Cardiac muscle cell (in vitro differentiated cells and primary cell): ENCODE data around the gene LHX4. TPM values are rescaled to one million over a fixed set of nuclear protein-coding genes. Genes with fewer than 3 reads are reported as not detected.

Source experiments
- DNase-seq, 2 donors: peaks; one replicate each; pipeline versions ENCODE4 v3.0.0 to v3.0.0-alpha.2; 2010 to 2017; ENCODE audit warnings: low read depth in 1 of 2, low spot score in 1 of 2
- H3K27ac ChIP-seq: fragments of 200-600 bp; sonication (generic); 2 replicates; pipeline ENCODE4 v1.5.1; 2016
- H3K27me3 ChIP-seq: fragments of 200-600 bp; sonication (generic); 2 replicates; pipeline ENCODE4 v1.6.0; 2016; ENCODE audit warnings: control low read depth
- H3K36me3 ChIP-seq: fragments of 200-600 bp; sonication (generic); 2 replicates; pipeline ENCODE4 v1.5.1; 2016; ENCODE audit warnings: control low read depth
- H3K4me1 ChIP-seq: fragments of 200-600 bp; sonication (generic); 2 replicates; pipeline ENCODE4 v1.8.1; 2017; ENCODE audit warnings: low read depth, mild to moderate bottlenecking, mixed run types
- H3K4me3 ChIP-seq: fragments of 200-600 bp; sonication (generic); 2 replicates; pipeline ENCODE4 v1.5.1; 2016; ENCODE audit warnings: mild to moderate bottlenecking
- H3K9me3 ChIP-seq: fragments of 200-600 bp; sonication (generic); 2 replicates; pipeline ENCODE4 v1.5.1; 2017; ENCODE audit warnings: low read depth, mild to moderate bottlenecking, control low read depth
- polyA plus RNA-seq: library from polyadenylated mRNA; unstranded; fragments of >200 nt; fragmentation: Nextera tagmentation; extraction: Ambion mirVana; gene quantifications from 2 replicates; pipeline ENCODE4 v1.2.1, GENCODE V29; 2016
- total RNA-seq: library from RNA; depleted of rRNA; stranded (reverse); fragments of >200 nt; gene quantifications from 2 replicates; pipeline ENCODE4 v1.2.3, GENCODE V29; 2016
- TF ChIP-seq, protein P1 (sequence below): IDR thresholded peaks from 2 replicates; pipeline ENCODE4 v1.5.1; 2012; ENCODE audit warnings: low read depth, mild to moderate bottlenecking, low read length

The LHX4 gene
- total and polyA plus RNA-seq, 2 experiments from 2014 or later: 0.20 TPM; not detected in 1

DNA sequence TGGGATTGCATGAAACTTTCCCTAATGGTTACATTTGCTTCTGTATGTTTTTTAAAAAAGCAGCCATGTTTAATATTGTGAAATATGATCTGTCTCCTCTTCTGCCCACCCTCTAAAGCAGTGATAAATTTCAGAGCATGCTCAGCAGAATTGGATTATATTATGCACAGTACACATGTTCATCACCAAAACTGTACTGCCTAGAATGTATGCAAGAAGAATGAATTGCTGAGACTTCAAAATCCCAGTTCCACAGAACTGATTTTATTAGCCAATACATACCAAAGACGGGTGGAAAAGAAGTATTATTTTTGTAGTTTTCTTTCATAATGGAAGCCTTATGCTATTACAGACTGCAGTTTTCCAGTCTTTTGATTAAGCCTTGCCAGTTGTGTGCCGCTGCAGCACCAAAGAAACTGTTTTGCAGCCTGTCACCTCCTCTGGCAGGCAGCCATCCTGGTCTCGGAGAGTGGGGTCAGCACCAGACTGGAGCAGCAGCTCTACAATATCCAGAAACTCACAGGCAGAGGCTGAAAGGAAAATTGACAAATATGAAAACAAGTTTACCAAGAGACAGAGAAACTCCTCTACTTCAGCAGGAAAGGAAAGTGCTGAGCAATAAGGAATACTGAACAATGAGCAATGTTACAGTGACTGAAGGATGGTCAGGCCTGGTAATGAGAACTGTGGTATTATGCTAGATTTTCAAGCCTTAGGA, 58.1 kb downstream of the LHX4 start:
- Histone ChIP-seq H3K9me3 (no peaks in the 10 kb centered on the region), H3K4me1 (peaks cover 8% of the 10 kb centered on the region), H3K27me3 (no peaks in the 10 kb centered on the region), H3K4me3 (no peak overlapping the region), H3K27ac (no peak overlapping the region), H3K36me3 (no peaks in the 10 kb centered on the region)
- TF ChIP-seq, protein P1, sequence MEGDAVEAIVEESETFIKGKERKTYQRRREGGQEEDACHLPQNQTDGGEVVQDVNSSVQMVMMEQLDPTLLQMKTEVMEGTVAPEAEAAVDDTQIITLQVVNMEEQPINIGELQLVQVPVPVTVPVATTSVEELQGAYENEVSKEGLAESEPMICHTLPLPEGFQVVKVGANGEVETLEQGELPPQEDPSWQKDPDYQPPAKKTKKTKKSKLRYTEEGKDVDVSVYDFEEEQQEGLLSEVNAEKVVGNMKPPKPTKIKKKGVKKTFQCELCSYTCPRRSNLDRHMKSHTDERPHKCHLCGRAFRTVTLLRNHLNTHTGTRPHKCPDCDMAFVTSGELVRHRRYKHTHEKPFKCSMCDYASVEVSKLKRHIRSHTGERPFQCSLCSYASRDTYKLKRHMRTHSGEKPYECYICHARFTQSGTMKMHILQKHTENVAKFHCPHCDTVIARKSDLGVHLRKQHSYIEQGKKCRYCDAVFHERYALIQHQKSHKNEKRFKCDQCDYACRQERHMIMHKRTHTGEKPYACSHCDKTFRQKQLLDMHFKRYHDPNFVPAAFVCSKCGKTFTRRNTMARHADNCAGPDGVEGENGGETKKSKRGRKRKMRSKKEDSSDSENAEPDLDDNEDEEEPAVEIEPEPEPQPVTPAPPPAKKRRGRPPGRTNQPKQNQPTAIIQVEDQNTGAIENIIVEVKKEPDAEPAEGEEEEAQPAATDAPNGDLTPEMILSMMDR: no peak
- DNase-seq: no peak

DNA sequence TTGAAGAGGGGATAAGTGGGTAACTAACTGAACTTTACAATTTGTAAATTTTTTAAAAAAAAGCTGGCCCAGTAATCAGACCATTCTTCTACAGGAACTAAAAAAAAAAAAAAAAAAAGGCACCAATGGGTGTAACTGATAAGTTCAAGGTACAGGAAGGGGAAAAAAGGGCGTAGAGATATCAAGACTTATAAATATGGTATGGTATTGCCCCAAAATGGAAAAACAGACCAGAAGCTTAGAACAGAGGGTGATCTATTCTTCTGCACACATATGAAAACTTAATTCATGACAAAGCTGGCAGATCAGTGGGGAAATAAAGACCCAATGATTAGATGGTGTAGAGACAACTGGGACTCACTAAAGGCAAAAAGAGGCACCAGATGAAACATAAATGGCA, 58.9 kb downstream of the LHX4 start:
- DNase-seq: no peak

GRCh38 chr1:180290265-180291001, 60.4 kb downstream of the LHX4 start:
- TF ChIP-seq, protein P1: no peak
- Histone ChIP-seq H3K4me1 (peaks cover 8% of the 10 kb centered on the region), H3K4me3 (no peak overlapping the region), H3K36me3 (no peaks in the 10 kb centered on the region), H3K27ac (no peak overlapping the region), H3K27me3 (no peaks in the 10 kb centered on the region), H3K9me3 (no peaks in the 10 kb centered on the region)
- DNase-seq: no peak

More for the DNA sequence above, 58.9 kb downstream of the LHX4 start:
- Histone ChIP-seq H3K36me3 (no peaks in the 10 kb centered on the region), H3K9me3 (no peaks in the 10 kb centered on the region), H3K27ac (no peak overlapping the region), H3K27me3 (no peaks in the 10 kb centered on the region), H3K4me3 (no peak overlapping the region), H3K4me1 (peaks cover 8% of the 10 kb centered on the region)
- TF ChIP-seq, protein P1: no peak

DNA sequence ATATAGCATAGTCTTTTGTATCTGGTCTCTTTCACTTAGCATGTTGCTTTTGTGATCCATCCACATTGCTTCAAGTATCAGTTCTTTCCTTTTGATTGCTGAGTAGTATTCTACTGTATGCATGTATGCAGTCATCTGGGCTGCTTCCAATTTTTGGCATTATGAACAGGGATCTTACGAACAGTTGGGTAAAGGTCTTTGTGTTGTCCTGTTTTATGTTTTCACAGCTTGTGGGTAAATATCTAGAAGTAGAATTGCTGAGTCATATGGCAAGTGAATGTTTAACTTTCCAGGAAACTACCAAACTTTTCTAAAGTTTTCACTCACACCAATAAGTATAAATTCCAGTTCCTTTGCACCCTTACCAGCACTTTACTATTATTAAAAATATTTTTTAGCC, 60.9 kb downstream of the LHX4 start:
- DNase-seq: peak in 1 of 2 donors; percentile 35
- Histone ChIP-seq H3K36me3 (no peaks in the 10 kb centered on the region), H3K27me3 (no peaks in the 10 kb centered on the region), H3K4me1 (peaks cover 8% of the 10 kb centered on the region), H3K4me3 (no peak overlapping the region), H3K9me3 (no peaks in the 10 kb centered on the region), H3K27ac (no peak overlapping the region)
- TF ChIP-seq, protein P1: no peak

DNA sequence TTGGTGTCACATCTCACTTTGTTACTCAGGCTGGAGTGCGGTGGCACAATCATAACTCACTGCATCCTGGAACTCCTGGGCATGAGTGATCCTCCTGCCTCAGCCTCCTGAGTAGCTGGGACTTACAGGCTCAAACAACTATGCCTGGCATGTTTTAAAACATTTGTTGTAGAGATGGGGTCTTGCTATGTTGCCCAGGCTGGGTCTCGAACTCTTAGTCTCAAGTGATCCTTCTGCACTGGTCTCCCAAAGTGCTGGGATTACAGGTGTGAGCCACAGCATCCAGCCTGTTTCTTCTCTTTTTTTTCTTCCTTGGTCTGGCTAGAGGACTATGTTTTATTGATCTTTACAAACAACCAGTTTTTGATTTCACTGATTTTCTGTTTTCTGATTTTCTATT, 64.6 kb downstream of the LHX4 start:
- Histone ChIP-seq H3K4me3 (no peak overlapping the region), H3K9me3 (no peaks in the 10 kb centered on the region), H3K36me3 (no peaks in the 10 kb centered on the region), H3K27me3 (no peaks in the 10 kb centered on the region), H3K4me1 (no peaks in the 10 kb centered on the region), H3K27ac (no peak overlapping the region)
- TF ChIP-seq, protein P1: no peak
- no peak for DNase-seq
